Stimulated activated CD4-positive, alpha-beta T cell treated with anti-CD3 and anti-CD28 coated beads, Interleukin-4, amount 100 ng/mL, for 48 hours (primary cell): ENCODE measurements around the gene GPR17.

Experiments used
- DNase-seq, 2 donors: peaks; one replicate each; pipeline ENCODE4 v3.0.0-alpha.2; 2020; ENCODE audit warnings: low read depth in 2 of 2

GPR17 gene

GRCh38 chr2:127670055-127670956 is 24.4 kb downstream of the GPR17 start:
- no peak for DNase-seq

DNA sequence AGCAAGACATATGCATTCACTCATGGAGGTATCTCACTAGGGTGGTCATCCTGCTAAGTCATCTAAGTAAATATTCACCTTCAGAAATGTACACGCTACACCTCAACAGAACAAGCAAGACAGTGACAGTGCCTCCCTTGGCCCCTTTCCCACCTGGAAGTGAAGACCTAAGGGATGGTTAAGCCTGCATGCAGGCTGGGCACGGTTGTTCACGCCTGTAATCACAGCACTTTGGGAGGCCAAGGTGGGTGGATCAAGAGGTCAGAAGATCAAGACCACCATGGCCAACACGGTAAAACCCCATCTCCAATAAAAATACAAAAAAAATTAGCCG is 25.0 kb downstream of the GPR17 start:
- no peak for DNase-seq

- DNase-seq, result no peak
Measured at GRCh38 chr2:127671557-127672302, 25.8 kb downstream of the GPR17 start.

- DNase-seq, result no peak
Measured at GRCh38 chr2:127672341-127673224, 26.6 kb downstream of the GPR17 start.

DNA sequence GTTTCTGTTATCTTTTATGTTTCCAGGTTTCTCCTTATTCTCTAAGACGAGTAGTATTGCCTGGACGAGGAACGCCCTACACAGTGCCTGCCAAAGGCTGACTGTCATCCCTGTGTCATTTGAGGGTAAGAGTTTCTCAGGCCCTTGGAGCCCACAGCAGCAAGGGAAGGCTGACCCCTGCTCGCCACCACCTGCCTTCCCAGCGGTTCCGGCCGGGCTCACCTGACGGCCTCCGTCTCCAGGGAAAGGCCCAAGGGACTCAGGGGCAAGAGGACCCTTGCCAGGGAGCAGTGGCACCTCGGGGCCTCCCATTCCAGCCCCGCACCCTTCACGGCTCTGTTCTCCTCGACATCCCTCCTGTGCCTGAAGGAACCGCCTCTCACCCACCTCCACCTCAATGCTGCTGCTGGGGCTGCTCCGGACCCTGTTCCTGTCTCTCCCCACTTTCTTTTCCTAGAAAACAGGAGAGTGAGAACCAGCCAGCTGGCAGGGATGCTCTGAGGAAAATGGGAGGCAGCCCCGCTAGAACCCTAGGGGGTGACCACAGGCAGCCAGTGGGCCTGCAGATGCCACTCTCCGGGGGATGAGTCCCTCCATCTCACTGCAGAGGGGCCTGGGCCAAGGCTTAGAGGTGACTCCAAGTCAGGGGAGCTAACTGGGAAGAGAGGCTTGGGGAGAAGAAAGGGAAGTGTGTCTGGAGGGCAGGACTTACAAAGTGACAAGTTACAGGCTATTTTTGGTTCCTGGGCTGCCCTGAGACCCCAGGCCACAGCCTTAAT is 27.5 kb downstream of the GPR17 start:
- no peak for DNase-seq

DNA sequence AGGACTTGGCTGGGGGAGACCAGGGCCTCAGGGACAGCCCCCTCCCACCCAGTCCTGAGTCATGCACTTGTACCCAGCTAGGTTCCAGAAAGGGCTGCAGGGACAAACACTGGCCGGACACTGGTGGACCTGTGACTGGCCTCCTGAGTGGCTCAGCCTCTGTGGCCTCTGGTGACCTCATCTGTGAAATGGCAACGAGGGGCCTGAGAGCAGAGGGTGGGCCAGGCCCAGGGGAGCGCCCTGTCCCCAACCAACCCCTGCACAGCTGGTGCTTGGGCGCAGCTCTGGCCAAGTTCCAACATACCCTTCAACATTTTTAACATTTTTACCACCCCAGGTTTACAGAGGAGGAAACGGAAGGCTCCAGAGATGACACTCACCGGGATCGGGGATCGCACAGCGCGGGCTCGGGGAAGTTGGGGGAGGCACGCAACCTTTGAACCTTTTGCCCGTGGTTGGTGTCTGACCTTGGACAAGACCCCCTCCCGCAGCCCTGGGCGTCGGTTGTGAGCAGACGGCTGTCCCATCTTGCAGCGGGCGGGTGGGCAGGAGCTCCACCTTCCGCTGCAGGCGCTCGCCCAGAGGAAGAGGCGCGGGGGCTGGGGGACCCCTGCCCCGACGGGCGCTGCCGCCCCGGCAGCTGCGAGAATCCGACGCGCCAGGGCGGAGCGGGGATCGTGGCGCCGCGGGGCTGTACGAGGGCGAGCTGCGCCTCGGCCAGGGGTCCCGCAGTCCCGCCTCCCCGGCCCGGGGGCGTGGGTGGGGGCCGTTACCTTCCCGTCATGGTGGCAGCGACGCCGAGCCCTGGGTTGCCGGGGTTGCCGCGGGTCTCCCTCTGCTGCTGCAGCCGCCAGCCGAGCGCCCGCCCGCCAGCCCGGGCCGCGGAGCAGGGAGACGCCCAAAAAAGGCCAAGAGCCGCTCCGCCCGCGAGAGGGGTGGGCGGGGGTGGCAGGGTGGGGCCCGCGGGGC is 28.6 kb downstream of the GPR17 start:
- no peak for DNase-seq

- DNase-seq, result no peak
Measured at GRCh38 chr2:127675331-127676261, 29.6 kb downstream of the GPR17 start, which contains the start of gene LIMS2. Gene LIMS2, minus strand, starts transcription at chr2:127675530. Its CDS starts 506 bp downstream, at chr2:127675024.

DNA sequence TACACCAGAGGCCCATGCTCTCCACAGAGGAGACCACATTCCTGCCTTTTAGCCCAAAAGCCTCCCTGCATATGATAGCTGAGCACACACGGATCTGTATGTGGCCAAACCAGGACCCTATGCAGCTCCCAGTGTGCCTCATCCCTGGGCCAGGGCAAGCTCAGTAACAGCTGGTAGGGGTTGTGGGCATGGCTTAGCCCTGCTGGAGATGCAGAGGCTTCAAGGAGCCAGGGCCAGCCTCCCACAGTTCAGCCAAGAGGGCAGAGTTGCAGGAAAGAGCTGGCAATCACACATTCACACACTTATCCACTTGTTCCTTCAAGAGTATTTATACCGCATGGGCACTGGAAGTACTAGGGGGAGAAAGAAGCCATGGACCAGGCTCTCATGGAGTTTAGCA is 31.0 kb downstream of the GPR17 start:
- no peak for DNase-seq

DNA sequence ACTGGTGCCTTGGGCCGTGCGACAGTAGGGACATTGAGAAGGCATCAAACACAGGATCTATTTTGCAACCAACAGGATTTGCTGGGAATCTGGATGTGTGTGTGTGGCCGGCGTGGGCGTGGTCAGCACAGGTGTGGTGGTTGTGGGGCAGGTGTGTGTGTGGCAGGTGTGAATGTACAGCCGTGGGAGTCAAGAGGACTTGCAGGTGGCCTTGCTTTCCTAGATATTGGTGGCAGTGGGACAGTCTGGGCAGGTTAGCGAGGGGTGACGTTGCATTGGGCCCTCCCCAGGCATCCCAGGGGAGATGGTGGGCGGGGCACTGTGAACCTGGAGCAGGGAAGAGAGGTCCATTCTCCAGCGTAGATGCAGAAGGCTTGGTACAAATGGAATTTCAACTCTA is 32.6 kb downstream of the GPR17 start:
- no peak for DNase-seq

DNA sequence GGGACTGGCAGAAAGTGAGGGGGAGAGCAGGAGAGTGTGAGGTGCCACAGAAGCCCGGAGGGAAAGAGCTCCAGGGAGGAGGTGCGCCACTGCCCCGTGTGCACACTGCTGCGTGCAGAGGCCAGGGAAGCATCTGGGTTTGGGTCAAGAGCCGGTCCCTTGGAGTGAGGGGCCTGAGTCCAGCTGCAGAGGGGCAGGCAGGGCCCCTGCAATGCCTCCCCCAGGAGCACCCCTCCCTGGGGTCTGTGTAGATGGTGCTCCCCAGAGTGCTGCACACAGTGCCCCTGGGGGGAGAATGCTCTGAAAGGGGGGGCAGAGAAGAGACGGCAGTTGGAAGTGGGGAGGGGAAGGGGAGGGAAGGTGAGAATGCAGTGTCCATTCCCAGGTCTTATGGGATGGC is 33.0 kb downstream of the GPR17 start:
- no peak for DNase-seq

DNA sequence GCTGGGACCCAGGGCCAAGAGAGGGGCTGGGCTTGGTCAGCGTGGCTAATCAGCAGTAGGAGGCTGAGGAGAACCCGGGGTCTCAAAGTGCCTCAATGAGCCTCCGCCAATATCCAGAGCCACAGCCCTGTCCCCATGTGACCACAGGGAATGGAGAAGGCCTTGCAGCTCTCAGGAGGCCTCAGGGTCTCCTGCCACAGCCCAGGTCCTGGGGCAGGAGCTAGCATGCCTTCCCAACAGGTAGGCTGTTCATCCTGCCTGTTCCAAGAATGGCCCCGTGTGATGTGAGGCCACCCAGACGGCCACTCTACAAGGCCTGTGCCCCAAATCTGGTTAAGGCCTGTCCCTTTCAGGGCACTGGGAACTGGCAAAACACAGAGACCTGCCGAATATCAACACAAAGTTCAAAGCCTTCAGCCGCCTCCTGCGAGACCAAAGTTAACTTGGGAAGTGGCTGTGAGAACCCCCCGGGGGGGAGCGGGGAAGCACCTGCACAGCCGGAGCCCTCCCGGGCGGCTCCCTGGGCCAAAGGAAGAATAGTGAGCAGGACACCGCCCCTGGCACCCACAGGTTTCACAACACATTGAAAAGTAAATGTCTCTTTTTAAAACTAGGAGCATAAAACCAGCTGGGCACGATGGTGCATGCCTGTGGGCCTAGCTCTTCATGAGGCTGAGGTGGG is 33.9 kb downstream of the GPR17 start:
- no peak for DNase-seq

DNA sequence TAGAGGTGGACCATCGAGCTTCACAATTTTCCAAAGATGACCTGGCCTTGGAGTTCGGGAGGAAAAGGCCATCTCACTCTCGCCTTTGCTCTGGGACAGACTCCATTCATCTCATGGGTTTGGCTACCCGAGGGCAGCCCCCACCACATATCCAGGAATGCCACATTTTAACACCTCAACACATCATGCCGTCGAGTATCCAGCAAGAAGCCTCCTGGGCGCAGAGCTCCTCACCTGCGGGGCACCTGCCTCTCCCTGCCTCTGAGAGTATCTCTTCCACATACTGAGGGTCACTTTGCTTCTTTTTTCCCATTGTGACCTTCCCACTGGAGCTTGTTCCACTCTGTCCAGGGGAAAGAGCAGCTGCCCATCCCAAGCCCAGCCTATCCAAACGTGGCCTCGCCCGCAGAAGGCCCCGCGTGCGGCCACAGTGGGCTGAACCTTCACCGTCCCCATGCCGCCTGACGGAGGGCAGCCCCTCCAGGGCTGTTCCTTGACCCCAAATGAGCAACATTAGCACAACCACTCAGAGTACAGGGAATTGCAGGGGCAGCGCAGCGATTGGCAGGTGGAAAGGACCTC is 34.8 kb downstream of the GPR17 start:
- no peak for DNase-seq

- DNase-seq, result no peak
Measured at GRCh38 chr2:127681288-127681804, 35.4 kb downstream of the GPR17 start.

DNA sequence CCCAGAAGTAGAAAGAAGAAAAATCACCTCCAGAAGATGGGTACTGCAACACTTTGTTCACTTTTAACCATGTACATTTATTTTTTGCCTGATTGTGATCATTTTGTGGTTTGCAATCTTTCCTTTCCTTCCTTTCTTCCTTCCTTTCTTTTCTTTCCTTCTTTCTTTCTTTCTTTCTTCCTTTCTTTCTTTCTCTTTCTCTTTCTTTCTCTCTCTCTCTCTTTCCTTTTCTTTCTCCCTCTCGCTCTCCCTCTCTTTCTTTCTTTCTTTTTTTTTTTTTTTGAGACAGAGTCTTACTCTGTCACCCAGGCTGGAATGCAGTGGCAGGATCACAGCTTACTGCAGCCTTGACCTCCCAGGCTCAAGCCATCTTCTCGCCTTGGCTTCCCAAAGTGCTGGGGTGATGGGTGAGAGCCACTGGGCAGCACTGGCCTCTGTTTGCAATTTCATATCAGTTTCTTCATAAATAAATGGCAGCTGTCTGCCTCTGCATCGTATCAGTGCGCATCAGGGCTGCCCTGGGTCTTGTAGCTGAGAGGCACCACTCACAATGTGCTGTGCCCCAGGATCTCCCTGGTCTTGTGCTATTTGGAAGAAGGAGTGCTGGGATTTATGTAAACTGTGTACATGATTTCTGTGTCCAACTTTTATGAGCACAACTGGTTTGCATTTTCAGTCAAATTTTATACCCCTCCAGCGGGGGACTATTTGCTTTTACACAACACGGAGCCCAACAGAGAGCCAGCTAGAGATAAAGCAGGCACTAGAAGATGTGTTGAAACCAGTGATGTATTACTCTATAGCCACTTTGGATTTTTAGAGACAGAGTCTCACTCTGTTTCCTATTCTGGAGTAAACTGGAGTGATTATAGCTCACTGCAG is 36.3 kb downstream of the GPR17 start:
- no peak for DNase-seq

- DNase-seq, result no peak
Measured at GRCh38 chr2:127683056-127683455, 37.1 kb downstream of the GPR17 start.

DNA sequence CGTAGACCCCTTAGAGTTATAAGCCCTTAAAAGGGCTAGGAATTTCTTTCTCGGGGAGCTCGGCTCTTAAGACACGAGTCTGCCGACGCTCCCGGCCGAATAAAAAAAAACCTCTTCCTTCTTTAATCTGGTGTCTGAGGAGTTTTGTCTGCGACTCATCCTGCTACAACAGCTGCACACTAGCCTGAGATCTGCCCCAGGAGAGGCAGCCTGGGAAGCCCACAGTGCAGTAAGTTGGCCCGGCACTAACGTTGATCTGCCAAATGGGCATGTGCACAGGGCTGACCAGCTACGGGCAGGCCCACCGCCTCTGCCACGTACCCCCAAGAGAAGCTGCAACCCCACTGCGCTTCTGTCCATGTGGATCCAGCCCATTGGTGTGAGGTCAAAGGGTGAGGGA is 37.8 kb downstream of the GPR17 start:
- no peak for DNase-seq
